ENCODE measurements around the gene PIWIL4.

Gene PIWIL4

GRCh38 chr11:94567181-94567670 lies at the start of gene PIWIL4:
TSS of gene PIWIL4 (plus strand) at chr11:94567368. CDS start at chr11:94567519, 151 bp downstream.
- DNase-seq (ENCODE audit: low read depth in 1 of 2, low spot score in 1 of 2): no peak

- no peak for DNase-seq (ENCODE audit: low read depth in 1 of 2, low spot score in 1 of 2)
These were observed 48.9 kb upstream of the PIWIL4 start for GRCh38 chr11:94518300-94518699.

GRCh38 chr11:94519478-94520084 lies 47.6 kb upstream of the PIWIL4 start:
- DNase-seq (ENCODE audit: low read depth in 1 of 2, low spot score in 1 of 2): no peak

DNA sequence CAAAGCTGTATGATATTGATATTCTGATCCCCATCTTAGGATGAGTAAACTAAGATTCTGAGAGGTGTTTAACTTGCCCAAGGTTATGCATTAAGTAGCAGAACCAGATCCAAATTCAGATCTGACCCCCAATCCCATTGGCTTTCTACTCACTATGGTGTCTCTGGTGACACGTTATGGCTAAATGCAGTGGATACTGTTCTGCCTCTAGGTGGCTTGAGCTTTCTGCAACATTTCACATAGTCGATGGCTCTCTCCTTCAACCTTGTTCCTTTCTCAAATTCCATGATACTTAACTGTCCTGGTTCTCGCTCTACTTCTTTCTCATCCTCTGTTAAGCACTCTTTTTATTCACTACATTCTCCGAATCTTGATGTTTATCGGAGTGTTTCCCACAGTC lies 45.5 kb upstream of the PIWIL4 start:
- DNase-seq (ENCODE audit: low read depth in 1 of 2, low spot score in 1 of 2): no peak

DNA sequence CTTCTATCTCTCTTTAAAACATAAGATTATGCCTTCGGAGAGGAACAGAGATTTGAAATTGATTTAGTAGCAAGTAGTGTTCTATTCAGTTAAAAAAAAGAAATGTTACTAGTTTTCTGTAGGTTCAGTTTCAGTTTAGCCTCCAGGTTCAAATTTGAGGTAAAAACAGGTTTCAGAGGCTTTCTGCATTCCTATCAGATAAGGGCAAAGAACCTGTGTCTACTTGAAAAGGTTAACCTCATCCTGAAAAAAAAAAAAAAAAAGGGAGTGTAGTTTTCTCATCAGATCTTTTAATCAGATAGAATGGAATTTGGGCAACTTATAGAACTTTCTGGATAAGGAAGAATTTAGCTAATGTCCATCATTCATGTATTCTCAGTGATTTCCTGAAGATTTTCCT lies 42.8 kb upstream of the PIWIL4 start:
- DNase-seq (ENCODE audit: low read depth in 1 of 2, low spot score in 1 of 2): no peak

DNA sequence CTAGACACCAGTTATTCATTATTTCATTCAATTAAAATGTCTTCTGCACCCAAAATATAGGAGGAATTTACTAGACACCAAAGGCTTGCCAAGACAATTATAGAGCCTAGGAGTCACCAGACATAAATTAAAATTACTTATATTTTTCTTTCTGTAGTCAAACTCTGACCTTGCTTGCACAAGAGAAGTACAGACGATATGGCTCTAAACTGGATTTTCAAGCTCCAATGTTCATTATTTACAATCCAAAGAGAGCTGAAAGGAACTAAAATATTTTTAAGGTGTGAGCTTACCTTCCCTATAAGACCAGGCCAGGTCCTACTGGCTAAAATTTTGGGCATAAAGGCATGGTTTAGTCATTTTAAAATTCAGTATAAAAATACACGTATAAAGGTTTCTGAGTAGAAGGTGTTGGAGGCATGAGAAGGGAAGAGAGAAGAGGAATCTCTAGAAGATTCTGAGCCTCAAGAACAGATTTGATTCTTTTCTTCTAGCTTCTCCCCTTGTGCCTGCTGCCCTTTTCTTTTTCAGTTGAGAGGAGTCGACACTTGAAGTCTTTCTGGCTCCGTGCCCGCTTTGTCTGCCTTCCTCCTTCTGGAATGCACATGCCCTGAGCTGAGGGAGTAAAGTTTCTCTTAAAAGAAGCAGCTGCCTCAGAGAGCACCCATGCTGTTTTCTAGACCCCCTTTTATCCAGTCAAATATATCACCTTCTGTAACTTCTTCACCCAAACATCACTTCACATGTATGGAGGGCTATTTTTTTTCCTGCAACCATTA lies 41.4 kb upstream of the PIWIL4 start:
- DNase-seq (ENCODE audit: low read depth in 1 of 2, low spot score in 1 of 2): no peak

GRCh38 chr11:94526645-94527438 lies 40.3 kb upstream of the PIWIL4 start:
- DNase-seq (ENCODE audit: low read depth in 1 of 2, low spot score in 1 of 2): no peak

- DNase-seq (ENCODE audit: low read depth in 1 of 2, low spot score in 1 of 2): no peak
These were observed 38.6 kb upstream of the PIWIL4 start for GRCh38 chr11:94528551-94528950.

GRCh38 chr11:94532211-94532610 lies 35.0 kb upstream of the PIWIL4 start:
- DNase-seq (ENCODE audit: low read depth in 1 of 2, low spot score in 1 of 2): no peak

DNA sequence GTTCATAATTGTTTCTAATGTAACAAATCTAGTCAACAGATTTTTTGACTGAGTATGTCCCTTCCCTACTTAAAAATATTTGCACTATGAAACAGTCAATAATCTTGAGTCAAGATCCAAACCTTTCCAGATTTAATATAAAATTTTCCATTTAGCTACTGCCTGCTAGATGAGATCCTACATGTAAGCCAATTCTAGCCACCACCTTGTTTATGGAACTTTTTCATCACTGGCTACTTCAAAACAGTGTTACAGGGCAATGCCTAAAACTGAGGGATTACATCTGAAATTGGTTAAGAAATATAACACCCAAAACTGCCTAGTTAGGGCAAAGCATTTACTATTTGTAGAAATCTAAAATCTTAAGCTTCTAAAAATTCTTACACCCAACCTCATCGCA lies 34.0 kb upstream of the PIWIL4 start:
- no peak for DNase-seq (ENCODE audit: low read depth in 1 of 2, low spot score in 1 of 2)

GRCh38 chr11:94533696-94534630 lies 33.2 kb upstream of the PIWIL4 start:
- DNase-seq (ENCODE audit: low read depth in 1 of 2, low spot score in 1 of 2): no peak

- no peak for DNase-seq (ENCODE audit: low read depth in 1 of 2, low spot score in 1 of 2)
These were observed 30.8 kb upstream of the PIWIL4 start for GRCh38 chr11:94536386-94536785.

- no peak for DNase-seq (ENCODE audit: low read depth in 1 of 2, low spot score in 1 of 2)
These were observed 30.1 kb upstream of the PIWIL4 start for GRCh38 chr11:94537031-94537600.

- DNase-seq (ENCODE audit: low read depth in 1 of 2, low spot score in 1 of 2): no peak
These were observed 27.7 kb upstream of the PIWIL4 start for GRCh38 chr11:94539420-94539819.

GRCh38 chr11:94543695-94544645 lies 23.2 kb upstream of the PIWIL4 start, which contains the start of gene FUT4:
TSS of gene FUT4 (plus strand) at chr11:94543921. CDS start at chr11:94544134, 213 bp downstream.
- DNase-seq (ENCODE audit: low read depth in 1 of 2, low spot score in 1 of 2): peak; percentile 54 to 55

DNA sequence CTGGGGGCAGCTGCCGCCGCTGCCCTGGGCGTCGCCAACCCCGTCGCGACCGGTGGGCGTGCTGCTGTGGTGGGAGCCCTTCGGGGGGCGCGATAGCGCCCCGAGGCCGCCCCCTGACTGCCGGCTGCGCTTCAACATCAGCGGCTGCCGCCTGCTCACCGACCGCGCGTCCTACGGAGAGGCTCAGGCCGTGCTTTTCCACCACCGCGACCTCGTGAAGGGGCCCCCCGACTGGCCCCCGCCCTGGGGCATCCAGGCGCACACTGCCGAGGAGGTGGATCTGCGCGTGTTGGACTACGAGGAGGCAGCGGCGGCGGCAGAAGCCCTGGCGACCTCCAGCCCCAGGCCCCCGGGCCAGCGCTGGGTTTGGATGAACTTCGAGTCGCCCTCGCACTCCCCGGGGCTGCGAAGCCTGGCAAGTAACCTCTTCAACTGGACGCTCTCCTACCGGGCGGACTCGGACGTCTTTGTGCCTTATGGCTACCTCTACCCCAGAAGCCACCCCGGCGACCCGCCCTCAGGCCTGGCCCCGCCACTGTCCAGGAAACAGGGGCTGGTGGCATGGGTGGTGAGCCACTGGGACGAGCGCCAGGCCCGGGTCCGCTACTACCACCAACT lies 22.4 kb upstream of the PIWIL4 start:
- peak in 1 of 2 donors; percentile 6 for DNase-seq (ENCODE audit: low read depth in 1 of 2, low spot score in 1 of 2)

DNA sequence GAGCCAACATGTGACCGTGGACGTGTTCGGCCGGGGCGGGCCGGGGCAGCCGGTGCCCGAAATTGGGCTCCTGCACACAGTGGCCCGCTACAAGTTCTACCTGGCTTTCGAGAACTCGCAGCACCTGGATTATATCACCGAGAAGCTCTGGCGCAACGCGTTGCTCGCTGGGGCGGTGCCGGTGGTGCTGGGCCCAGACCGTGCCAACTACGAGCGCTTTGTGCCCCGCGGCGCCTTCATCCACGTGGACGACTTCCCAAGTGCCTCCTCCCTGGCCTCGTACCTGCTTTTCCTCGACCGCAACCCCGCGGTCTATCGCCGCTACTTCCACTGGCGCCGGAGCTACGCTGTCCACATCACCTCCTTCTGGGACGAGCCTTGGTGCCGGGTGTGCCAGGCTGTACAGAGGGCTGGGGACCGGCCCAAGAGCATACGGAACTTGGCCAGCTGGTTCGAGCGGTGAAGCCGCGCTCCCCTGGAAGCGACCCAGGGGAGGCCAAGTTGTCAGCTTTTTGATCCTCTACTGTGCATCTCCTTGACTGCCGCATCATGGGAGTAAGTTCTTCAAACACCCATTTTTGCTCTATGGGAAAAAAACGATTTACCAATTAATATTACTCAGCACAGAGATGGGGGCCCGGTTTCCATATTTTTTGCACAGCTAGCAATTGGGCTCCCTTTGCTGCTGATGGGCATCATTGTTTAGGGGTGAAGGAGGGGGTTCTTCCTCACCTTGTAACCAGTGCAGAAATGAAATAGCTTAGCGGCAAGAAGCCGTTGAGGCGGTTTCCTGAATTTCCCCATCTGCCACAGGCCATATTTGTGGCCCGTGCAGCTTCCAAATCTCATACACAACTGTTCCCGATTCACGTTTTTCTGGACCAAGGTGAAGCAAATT lies 21.7 kb upstream of the PIWIL4 start:
- DNase-seq (ENCODE audit: low read depth in 1 of 2, low spot score in 1 of 2): no peak

DNA sequence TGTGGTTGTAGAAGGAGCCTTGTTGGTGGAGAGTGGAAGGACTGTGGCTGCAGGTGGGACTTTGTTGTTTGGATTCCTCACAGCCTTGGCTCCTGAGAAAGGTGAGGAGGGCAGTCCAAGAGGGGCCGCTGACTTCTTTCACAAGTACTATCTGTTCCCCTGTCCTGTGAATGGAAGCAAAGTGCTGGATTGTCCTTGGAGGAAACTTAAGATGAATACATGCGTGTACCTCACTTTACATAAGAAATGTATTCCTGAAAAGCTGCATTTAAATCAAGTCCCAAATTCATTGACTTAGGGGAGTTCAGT lies 21.1 kb upstream of the PIWIL4 start:
- no peak for DNase-seq (ENCODE audit: low read depth in 1 of 2, low spot score in 1 of 2)

Measured in activated CD4-positive, alpha-beta T cell treated with anti-CD3 and anti-CD28 coated beads, Interleukin-2, amount 50 U/mL, for 24 hours (primary cell).